H1 (cell line): ENCODE measurements around the gene P2RX7. TPM values are rescaled to one million over a fixed set of nuclear protein-coding genes. Genes with fewer than 3 reads are reported as not detected.

ENCODE experiments used
- CTCF ChIA-PET: fragments of 300-600 bp; sonication (Branson Sonifier 250); formaldehyde crosslinking; loops from one replicate; lab custom pipeline; 2021; ENCODE audit not compliant: partially characterized antibody; lab: Charles Lee
- POLR2A ChIA-PET: fragments of 300-600 bp; sonication (Branson Sonifier 250); formaldehyde crosslinking; loops from one replicate; lab custom pipeline; 2021; ENCODE audit warnings: inconsistent platforms; ENCODE audit not compliant: partially characterized antibody; lab: Charles Lee
- DNase-seq, 2 experiments: peaks; one replicate each; pipeline versions ENCODE4 v3.0.0 to v3.0.0-alpha.2; 2010 to 2022; ENCODE audit warnings: low spot score in 2 of 2, low read depth in 1 of 2, mixed read lengths in 1 of 2
- FAIRE-seq: peaks from 2 replicates; lab custom pipeline; 2011; peaks lifted over from hg19 to GRCh38; lab: Jason Lieb, UNC
- H2AFZ ChIP-seq: 2 replicates; pipeline ENCODE4 v1.8.1; 2012; ENCODE audit warnings: low read length, inconsistent platforms
- H2AK5ac ChIP-seq: 2 replicates; pipeline ENCODE4 v1.6.1; 2013; ENCODE audit warnings: low read depth, low read length
- H2BK120ac ChIP-seq: replicated peaks from 2 replicates; pipeline ENCODE3; 2013; ENCODE audit warnings: low read depth, low read length, inconsistent platforms
- H2BK12ac ChIP-seq: 2 replicates; pipeline ENCODE4 v1.6.1; 2013; ENCODE audit warnings: low read depth, low read length
- H2BK15ac ChIP-seq: 2 replicates; pipeline ENCODE4 v1.6.1; 2013; ENCODE audit warnings: low read length
- H2BK20ac ChIP-seq: 2 replicates; pipeline ENCODE4 v1.6.1; 2013; ENCODE audit warnings: low read length
- H2BK5ac ChIP-seq: 2 replicates; pipeline ENCODE4 v1.6.1; 2013; ENCODE audit warnings: low read depth, low read length
- H3K14ac ChIP-seq: 2 replicates; pipeline ENCODE4 v1.6.1; 2013; ENCODE audit warnings: inconsistent platforms; ENCODE audit not compliant: insufficient read length
- H3K18ac ChIP-seq: 2 replicates; pipeline ENCODE4 v1.6.1; 2013; ENCODE audit warnings: low read length; ENCODE audit errors: extremely low read depth
- H3K23ac ChIP-seq: 2 replicates; pipeline ENCODE4 v1.6.1; 2013; ENCODE audit warnings: inconsistent platforms; ENCODE audit not compliant: insufficient read length
- H3K23me2 ChIP-seq: 2 replicates; pipeline ENCODE4 v1.6.1; 2013; ENCODE audit warnings: low read depth, low read length
- H3K27ac ChIP-seq: 2 replicates; pipeline ENCODE4 v1.6.1; 2011; ENCODE audit warnings: low read depth, low read length, inconsistent platforms
- H3K27me3 ChIP-seq, 4 experiments: replicated peaks in 1 of 4; 1 replicate in 1 of 4; 2 replicates in 3 of 4; pipeline versions ENCODE4 v1.6.1 to v1.8.1; 2011 to 2013; ENCODE audit warnings: low read length in 3 of 4, mild to moderate bottlenecking in 3 of 4, inconsistent platforms in 2 of 4, mixed read lengths in 2 of 4, moderate library complexity in 1 of 4; ENCODE audit not compliant: control insufficient read depth in 3 of 4, insufficient read depth in 3 of 4; ENCODE audit errors: extremely low read depth in 1 of 4
- H3K36me3 ChIP-seq, 4 experiments: 2 replicates each; pipeline versions ENCODE4 v1.6.1 to v1.8.1; 2011 to 2013; ENCODE audit warnings: mild to moderate bottlenecking in 4 of 4, low read length in 3 of 4, moderate library complexity in 2 of 4, control low read depth in 1 of 4, inconsistent platforms in 1 of 4; ENCODE audit not compliant: insufficient read depth in 4 of 4, control insufficient read depth in 2 of 4
- H3K4ac ChIP-seq: replicated peaks from 2 replicates; pipeline ENCODE3; 2013; ENCODE audit warnings: low read length, low read depth, mixed read lengths, inconsistent platforms; ENCODE audit not compliant: insufficient read length
- H3K4me1 ChIP-seq, 4 experiments: replicated peaks in 1 of 4; 1 replicate in 1 of 4; 2 replicates in 3 of 4; pipeline versions ENCODE4 v1.6.1 to v1.8.1; 2011 to 2013; ENCODE audit warnings: low read length in 3 of 4, inconsistent platforms in 2 of 4, mixed read lengths in 1 of 4; ENCODE audit not compliant: insufficient read depth in 4 of 4, control insufficient read depth in 3 of 4
- H3K4me2 ChIP-seq, 2 experiments: 2 replicates each; pipeline versions ENCODE4 v1.6.1 to v1.8.1; 2011 to 2013; ENCODE audit warnings: low read depth in 2 of 2, low read length in 2 of 2, control low read depth in 1 of 2, inconsistent platforms in 1 of 2, mild to moderate bottlenecking in 1 of 2; ENCODE audit not compliant: insufficient read depth in 1 of 2
- H3K4me3 ChIP-seq, 4 experiments: fragments of 200-600, 300-600 bp in 1 of 4; sonication (generic), shearing (Covaris generic), sonication (Bioruptor Twin) in 1 of 4; 2 replicates each; pipeline versions ENCODE4 v1.5.1 to v1.8.1; 2011 to 2016; ENCODE audit warnings: low read length in 4 of 4, low read depth in 3 of 4, control low read depth in 2 of 4, inconsistent platforms in 2 of 4, mild to moderate bottlenecking in 2 of 4, mixed read lengths in 1 of 4, moderate library complexity in 1 of 4; ENCODE audit not compliant: insufficient read depth in 2 of 4; ENCODE audit errors: extremely low read depth in 1 of 4
- H3K56ac ChIP-seq: replicated peaks from 2 replicates; pipeline ENCODE3; 2013; ENCODE audit warnings: low read depth, mild to moderate bottlenecking, mixed read lengths, low read length, inconsistent platforms; ENCODE audit not compliant: insufficient read length
- H3K79me1 ChIP-seq: 2 replicates; pipeline ENCODE4 v1.6.1; 2013; ENCODE audit warnings: low read depth, low read length, control low read depth
- H3K79me2 ChIP-seq, 2 experiments: 2 replicates each; pipeline versions ENCODE4 v1.6.1 to v1.8.1; 2012 to 2013; ENCODE audit warnings: low read length in 2 of 2, mild to moderate bottlenecking in 2 of 2, inconsistent platforms in 1 of 2; ENCODE audit not compliant: insufficient read depth in 2 of 2, control insufficient read depth in 1 of 2
- H3K9ac ChIP-seq, 4 experiments: replicated peaks in 1 of 4; 1 replicate in 1 of 4; 2 replicates in 3 of 4; pipeline versions ENCODE4 v1.6.1 to v1.8.1; 2011 to 2013; ENCODE audit warnings: low read depth in 3 of 4, low read length in 3 of 4, control low read depth in 2 of 4, mild to moderate bottlenecking in 2 of 4, moderate library complexity in 2 of 4, inconsistent platforms in 1 of 4; ENCODE audit errors: extremely low read depth in 1 of 4
- H3K9me3 ChIP-seq, 2 experiments: 2 replicates each; pipeline versions ENCODE4 v1.6.1 to v1.8.1; 2012 to 2013; ENCODE audit warnings: mild to moderate bottlenecking in 2 of 2, moderate library complexity in 2 of 2, control low read depth in 1 of 2, inconsistent platforms in 1 of 2, low read depth in 1 of 2, low read length in 1 of 2, mixed read lengths in 1 of 2; ENCODE audit not compliant: insufficient read depth in 2 of 2
- H4K20me1 ChIP-seq, 2 experiments: replicated peaks in 1 of 2; 2 replicates each; pipeline versions ENCODE3 to v1.8.1; 2011 to 2013; ENCODE audit warnings: inconsistent platforms in 2 of 2, low read length in 2 of 2, mild to moderate bottlenecking in 1 of 2; ENCODE audit not compliant: insufficient read depth in 2 of 2, control insufficient read depth in 1 of 2
- H4K5ac ChIP-seq: 2 replicates; pipeline ENCODE4 v1.6.1; 2013; ENCODE audit warnings: low read length, low read depth, mixed read lengths, inconsistent platforms; ENCODE audit not compliant: insufficient read length
- H4K8ac ChIP-seq: 2 replicates; pipeline ENCODE4 v1.8.0; 2013; ENCODE audit warnings: mild to moderate bottlenecking, moderate library complexity, low read length, inconsistent platforms; ENCODE audit not compliant: insufficient read depth; ENCODE audit errors: extremely low read depth
- H4K91ac ChIP-seq: replicated peaks from 2 replicates; pipeline ENCODE3; 2013; ENCODE audit warnings: low read length, mixed read lengths, inconsistent platforms; ENCODE audit not compliant: insufficient read length
- BCL11A ChIP-seq, 2 experiments: IDR thresholded peaks; one replicate each; pipeline ENCODE4 v1.6.1; 2011; ENCODE audit warnings: low read depth in 2 of 2, low read length in 2 of 2, mild to moderate bottlenecking in 2 of 2
- POLR2AphosphoS5 ChIP-seq: IDR thresholded peaks from 2 replicates; pipeline ENCODE4 v1.6.1; 2011; ENCODE audit warnings: low read depth, low read length
- WGBS, 2 experiments: shearing (Covaris generic) in 1 of 2; methylation state at CpG; one replicate each; pipeline versions ENCODE4 v1.1.6 to v1.1.7; 2013 to 2015; ENCODE audit warnings: low lambda C conversion rate in 2 of 2, mixed read lengths in 2 of 2, inconsistent platforms in 1 of 2, low coverage in 1 of 2, missing lambda C conversion rate in 1 of 2; ENCODE audit not compliant: insufficient replicate concordance in 2 of 2, insufficient coverage in 1 of 2, insufficient read length in 1 of 2; ENCODE audit errors: extremely low coverage in 1 of 2, missing lambda C conversion rate in 1 of 2; 5-methylcytosine and 5-hydroxymethylcytosine counted together
- polyA plus RNA-seq, 7 experiments: library from polyadenylated mRNA; depleted of rRNA in 3 of 7; stranded (reverse) in 5 of 7; unstranded in 2 of 7; fragments of >200 nt in 5 of 7; fragments of 200-250 nt in 2 of 7; gene quantifications; 1 replicate in 5 of 7; 2 replicates in 1 of 7; 4 replicates in 1 of 7; pipeline versions ENCODE4 v1.2.1 to v1.2.3, GENCODE V29; 2011 to 2013; ENCODE audit warnings: missing spikeins in 2 of 7, mixed read lengths in 2 of 7
- total RNA-seq: library from RNA; stranded (reverse); fragmentation: NEBNext Ultra II Directional; extraction: Animal tissue kit (Norgen Biotek cat#: 25700); gene quantifications from 2 replicates; pipeline ENCODE4 v1.2.1, GENCODE V29; 2021

The P2RX7 gene
- total and polyA plus RNA-seq, 2 of the 8 experiments (the other 6 are each of a cell fraction or from before 2014, with no cell fraction given) = 0.38 to 0.56 TPM

- H2BK5ac ChIP-seq = peak overlapping the region; percentile 46; the same call in 1 of the 2 replicates
- H3K36me3 ChIP-seq = no peaks in the 10 kb centered on the region
- TF ChIP-seq BCL11A (IDR thresholded peaks at IDR 0.05; ENCODE audit: low read depth in 2 of 2, low read length in 2 of 2) (no peak), POLR2AphosphoS5 (0 out of 2 replicates have a peak, but pooled peaks have one; percentile 50)
- H3K79me2 ChIP-seq = no peaks in the 10 kb centered on the region
- H4K20me1 ChIP-seq = no peaks in the 10 kb centered on the region
- no peak overlapping the region for H3K4me2 ChIP-seq
- no peak overlapping the region for H3K18ac ChIP-seq
- H3K9me3 ChIP-seq = no peaks in the 10 kb centered on the region
- no peaks in the 10 kb centered on the region for H3K79me1 ChIP-seq
- H4K91ac ChIP-seq = no peak overlapping the region
- no peak overlapping the region for H3K56ac ChIP-seq
- H2AFZ ChIP-seq = no peak overlapping the region
- no peak overlapping the region for H3K9ac ChIP-seq
- no peaks in the 10 kb centered on the region for H3K23me2 ChIP-seq
- no peak overlapping the region for H2BK12ac ChIP-seq
- H3K23ac ChIP-seq = no peak overlapping the region
- WGBS, 2 experiments = 92% methylated on average over 16 of the region's 16 CpGs; no CpG with 5 or more reads in 1 of the 2 experiments
- POLR2A ChIA-PET = interaction anchor here (0.9 to 1.6 kb wide), 2 partner anchors 8 to 63 kb away, joined by 3 to 6 read pairs; no protein-coding TSS in a partner anchor
- no peak overlapping the region for H2BK20ac ChIP-seq
- no peak overlapping the region for H2BK120ac ChIP-seq
- no peak overlapping the region for H4K8ac ChIP-seq
- no peak overlapping the region for H3K14ac ChIP-seq
- H3K4me1 ChIP-seq = 0 out of 7 replicates have a peak, but pooled peaks cover 0 to 3% (median 0%) of the 10 kb centered on the region in 4 experiments
- H2AK5ac ChIP-seq = no peak overlapping the region
- no peak for FAIRE-seq
- H2BK15ac ChIP-seq = no peak overlapping the region
- no peak overlapping the region for H4K5ac ChIP-seq
- H3K4me3 ChIP-seq = no peak overlapping the region
- no peak overlapping the region for H3K27ac ChIP-seq
- no peak for DNase-seq
- H3K27me3 ChIP-seq = no peaks in the 10 kb centered on the region
- CTCF ChIA-PET = interaction anchor here (1.3 to 3.5 kb wide), 3 partner anchors 7 to 41 kb away, joined by 3 to 24 read pairs (median 19); no protein-coding TSS in a partner anchor
- no peak overlapping the region for H3K4ac ChIP-seq
Measured at GRCh38 chr12:121232163-121232562, 99.5 kb downstream of the P2RX7 start.
